ENCODE data around the gene RXFP1.

The RXFP1 gene

DNA sequence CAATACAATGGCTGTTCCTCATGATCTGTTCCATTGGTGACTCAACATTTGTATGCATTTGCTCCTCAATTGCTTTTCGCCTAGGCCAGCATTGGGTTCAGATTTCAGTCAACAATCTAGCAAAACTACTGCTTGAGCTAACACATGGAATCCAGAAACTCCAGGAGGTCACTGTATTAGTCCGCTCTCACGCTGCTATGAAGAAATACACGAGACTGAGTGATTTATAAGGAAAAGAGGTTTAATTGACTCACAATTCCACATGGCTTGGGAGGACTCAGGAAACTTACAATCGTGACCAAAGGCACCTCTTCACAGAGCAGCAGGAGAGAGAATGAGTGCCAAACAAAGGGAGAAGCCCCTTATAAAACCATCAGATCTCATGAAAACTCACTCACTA is 67.1 kb downstream of the RXFP1 start:
- no peaks in the 10 kb centered on the region for H3K9me3 ChIP-seq (ENCODE audit: control insufficient read depth, low read length)
- H3K36me3 ChIP-seq (ENCODE audit: control insufficient read depth, insufficient read depth, low read length): no peaks in the 10 kb centered on the region
- WGBS, 2 experiments (ENCODE audit: insufficient coverage in 2 of 2): 92 to 100% methylated on average over 1 to 5 of the region's 5 CpGs
- no peaks in the 10 kb centered on the region for H3K4me1 ChIP-seq (ENCODE audit: control insufficient read depth, insufficient read depth, low read length, poor library complexity, severe bottlenecking)
- H3K27ac ChIP-seq (ENCODE audit: low read depth, low read length, severe bottlenecking): no peak overlapping the region
- no peak overlapping the region for H3K4me3 ChIP-seq (ENCODE audit: extremely low read depth, insufficient read depth, low read length, poor library complexity, severe bottlenecking)

DNA sequence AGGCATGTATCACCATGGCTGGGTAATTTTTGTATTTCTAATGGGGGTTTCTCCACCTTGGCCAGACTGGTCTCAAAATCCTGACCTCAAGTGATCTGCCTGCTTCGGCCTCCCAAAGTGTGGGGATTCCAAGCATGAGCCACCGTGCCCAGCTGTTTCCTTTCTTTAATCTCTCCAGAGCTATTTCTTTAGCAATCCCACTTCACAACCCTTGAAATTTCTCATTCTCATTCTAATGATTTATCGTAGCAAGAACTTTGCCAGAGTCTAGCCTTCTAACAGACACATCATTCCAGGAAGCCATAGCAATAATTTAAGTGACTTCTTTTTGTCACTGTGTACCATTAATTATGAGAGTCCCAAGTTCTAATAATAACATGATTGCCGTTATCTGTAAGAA is 68.6 kb downstream of the RXFP1 start:
- Histone ChIP-seq H3K4me1 (ENCODE audit: control insufficient read depth, insufficient read depth, low read length, poor library complexity, severe bottlenecking) (peaks cover 3% of the 10 kb centered on the region), H3K27ac (ENCODE audit: low read depth, low read length, severe bottlenecking) (no peak overlapping the region), H3K36me3 (ENCODE audit: control insufficient read depth, insufficient read depth, low read length) (no peaks in the 10 kb centered on the region), H3K9me3 (ENCODE audit: control insufficient read depth, low read length) (no peaks in the 10 kb centered on the region), H3K4me3 (ENCODE audit: extremely low read depth, insufficient read depth, low read length, poor library complexity, severe bottlenecking) (no peak overlapping the region)
- WGBS, 2 experiments (ENCODE audit: insufficient coverage in 2 of 2): 92 to 94% methylated on average over 3 of the region's 4 CpGs

DNA sequence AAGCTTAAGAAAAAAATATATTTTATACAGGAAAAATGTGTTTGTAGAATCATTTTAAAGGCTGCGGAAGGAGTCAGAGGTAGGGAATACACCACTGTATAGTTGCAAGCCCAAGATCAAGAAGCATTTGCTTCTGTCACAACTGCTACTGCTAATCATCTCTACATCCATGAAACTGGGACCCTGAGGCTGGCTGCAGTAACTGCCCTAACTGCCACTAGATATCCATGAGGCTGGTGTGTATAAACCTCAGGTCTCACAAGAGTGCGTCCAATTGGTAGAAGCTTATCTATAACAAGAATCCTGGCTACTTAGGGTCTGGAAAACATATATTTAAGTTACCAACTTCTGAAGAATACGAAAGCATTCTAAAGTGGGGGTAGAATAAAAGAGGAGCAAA is 69.1 kb downstream of the RXFP1 start:
- no peak overlapping the region for H3K27ac ChIP-seq (ENCODE audit: low read depth, low read length, severe bottlenecking)
- H3K4me3 ChIP-seq (ENCODE audit: extremely low read depth, insufficient read depth, low read length, poor library complexity, severe bottlenecking): no peak overlapping the region
- WGBS, 2 experiments (ENCODE audit: insufficient coverage in 2 of 2): 80% methylated on average over 1 of the region's 3 CpGs; no CpG with 5 or more reads in 1 of the 2 experiments
- H3K4me1 ChIP-seq (ENCODE audit: control insufficient read depth, insufficient read depth, low read length, poor library complexity, severe bottlenecking): peaks cover 3% of the 10 kb centered on the region
- no peaks in the 10 kb centered on the region for H3K36me3 ChIP-seq (ENCODE audit: control insufficient read depth, insufficient read depth, low read length)
- no peaks in the 10 kb centered on the region for H3K9me3 ChIP-seq (ENCODE audit: control insufficient read depth, low read length)

DNA sequence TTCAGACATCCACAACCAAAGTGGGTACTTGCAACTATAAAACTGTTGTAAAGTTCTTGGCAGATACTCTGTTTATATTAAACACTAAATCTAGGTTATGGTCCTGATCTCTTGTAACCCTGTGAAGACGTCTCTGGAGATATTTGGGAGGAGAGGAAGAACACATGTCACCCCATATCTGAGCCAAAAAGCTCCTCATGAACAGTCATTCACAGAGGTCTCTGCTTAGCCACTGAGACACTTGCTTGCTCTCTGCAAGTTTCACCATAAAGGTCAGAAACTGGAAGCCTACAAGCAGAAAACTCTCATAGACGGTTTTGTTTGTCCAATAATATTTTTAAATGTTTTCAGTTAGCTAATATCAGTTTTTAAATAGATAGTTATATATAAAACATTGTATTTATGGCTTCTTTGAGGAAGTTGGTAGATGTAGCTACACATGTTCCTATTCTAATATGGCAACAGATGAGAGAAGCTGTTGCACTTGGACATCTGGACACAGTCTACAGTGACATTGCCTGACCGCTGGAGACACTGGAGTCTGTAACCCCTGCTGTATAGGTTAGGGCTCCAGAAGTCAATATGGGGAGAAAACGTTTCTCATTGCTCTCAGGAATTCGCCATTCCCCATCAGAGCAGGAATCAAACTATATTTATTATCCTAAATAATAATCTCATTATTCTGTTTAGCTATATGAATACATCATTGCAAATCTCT is 76.4 kb downstream of the RXFP1 start:
- no peak overlapping the region for H3K4me3 ChIP-seq (ENCODE audit: extremely low read depth, insufficient read depth, low read length, poor library complexity, severe bottlenecking)
- 81 to 100% methylated on average over 1 to 2 of the region's 5 CpGs for WGBS, 2 experiments (ENCODE audit: insufficient coverage in 2 of 2)
- H3K9me3 ChIP-seq (ENCODE audit: control insufficient read depth, low read length): no peaks in the 10 kb centered on the region

DNA sequence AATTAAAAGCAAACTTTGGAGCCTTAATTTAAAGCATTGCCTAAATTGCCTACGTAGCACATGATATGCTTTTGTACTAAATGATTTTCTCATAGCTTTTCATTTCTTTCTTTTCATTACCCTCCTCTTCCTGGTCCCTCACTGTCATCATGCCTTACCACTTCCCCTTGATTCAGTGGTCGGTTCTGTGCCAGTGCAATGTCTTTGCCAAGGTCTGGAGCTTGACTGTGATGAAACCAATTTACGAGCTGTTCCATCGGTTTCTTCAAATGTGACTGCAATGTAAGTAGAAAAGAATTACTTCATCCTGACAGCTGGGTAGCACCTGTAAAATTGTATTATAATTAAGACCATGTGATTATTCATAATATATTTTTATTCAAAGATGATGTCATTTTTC is 77.5 kb downstream of the RXFP1 start:
- WGBS, 2 experiments (ENCODE audit: insufficient coverage in 2 of 2): 100% methylated on average over 2 of the region's 4 CpGs; no CpG with 5 or more reads in 1 of the 2 experiments
- Histone ChIP-seq H3K36me3 (ENCODE audit: control insufficient read depth, insufficient read depth, low read length) (no peaks in the 10 kb centered on the region), H3K27ac (ENCODE audit: low read depth, low read length, severe bottlenecking) (no peak overlapping the region), H3K4me1 (ENCODE audit: control insufficient read depth, insufficient read depth, low read length, poor library complexity, severe bottlenecking) (peaks cover under 1% of the 10 kb centered on the region), H3K4me3 (ENCODE audit: extremely low read depth, insufficient read depth, low read length, poor library complexity, severe bottlenecking) (no peak overlapping the region), H3K9me3 (ENCODE audit: control insufficient read depth, low read length) (no peaks in the 10 kb centered on the region)

More for the DNA sequence above, 76.4 kb downstream of the RXFP1 start:
- Histone ChIP-seq H3K36me3 (ENCODE audit: control insufficient read depth, insufficient read depth, low read length) (no peaks in the 10 kb centered on the region), H3K27ac (ENCODE audit: low read depth, low read length, severe bottlenecking) (no peak overlapping the region), H3K4me1 (ENCODE audit: control insufficient read depth, insufficient read depth, low read length, poor library complexity, severe bottlenecking) (peaks cover 3% of the 10 kb centered on the region)

DNA sequence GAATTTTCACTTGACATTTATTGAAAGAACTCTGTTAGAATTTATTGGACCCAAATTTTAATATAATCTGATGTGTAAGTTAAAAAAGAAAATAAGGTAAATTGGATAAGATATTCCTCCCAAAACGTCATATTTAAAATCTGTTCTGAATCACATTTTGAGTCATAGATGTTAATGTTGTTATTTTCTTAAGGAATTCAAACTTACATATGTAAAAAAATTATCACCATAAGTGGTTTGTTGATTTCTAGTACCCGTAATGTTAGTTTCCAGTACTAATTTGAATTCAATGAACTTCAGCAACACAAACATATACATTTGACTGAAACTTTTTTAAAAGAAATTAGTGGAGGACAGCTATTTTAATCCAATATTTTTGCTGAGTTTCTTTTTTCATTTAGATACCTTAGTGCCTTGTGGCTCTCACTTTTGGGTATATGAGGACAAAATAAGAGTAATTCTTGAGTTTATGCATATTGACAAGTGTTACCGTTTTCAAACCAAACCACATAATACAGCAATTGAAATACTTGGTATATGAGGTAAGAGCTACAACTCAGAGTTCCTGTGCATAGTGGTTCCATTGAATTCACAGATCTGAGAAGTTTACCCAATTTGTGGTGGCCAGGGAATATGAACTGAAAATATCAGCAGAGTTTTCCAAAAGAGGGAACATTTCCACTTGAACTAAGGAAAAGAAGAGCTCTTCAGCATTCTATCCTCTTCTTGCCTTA is 78.2 kb downstream of the RXFP1 start:
- Histone ChIP-seq H3K4me1 (ENCODE audit: control insufficient read depth, insufficient read depth, low read length, poor library complexity, severe bottlenecking) (no peaks in the 10 kb centered on the region), H3K36me3 (ENCODE audit: control insufficient read depth, insufficient read depth, low read length) (no peaks in the 10 kb centered on the region), H3K4me3 (ENCODE audit: extremely low read depth, insufficient read depth, low read length, poor library complexity, severe bottlenecking) (no peak overlapping the region), H3K9me3 (ENCODE audit: control insufficient read depth, low read length) (no peaks in the 10 kb centered on the region), H3K27ac (ENCODE audit: low read depth, low read length, severe bottlenecking) (no peak overlapping the region)
- WGBS, 2 experiments (ENCODE audit: insufficient coverage in 2 of 2): no CpG with 5 or more reads among the region's 3 CpGs

DNA sequence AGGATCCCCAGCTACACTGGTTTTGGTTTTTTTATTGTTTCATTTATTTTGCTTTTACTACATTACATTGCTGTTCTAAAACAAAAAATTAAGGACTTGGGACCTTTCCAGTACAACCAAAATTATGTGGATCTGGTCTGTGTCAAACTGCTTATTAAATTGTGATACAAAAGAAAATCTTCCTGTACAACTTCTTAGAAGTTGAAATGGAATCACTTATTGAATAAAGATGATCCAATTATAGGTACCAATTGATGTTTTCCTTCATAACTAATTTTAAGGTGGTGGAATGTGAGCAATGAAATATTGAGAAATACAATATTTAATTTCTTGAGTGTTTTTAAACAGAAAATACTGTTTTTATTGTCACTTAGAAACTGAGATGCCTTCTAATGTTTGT is 82.7 kb downstream of the RXFP1 start:
- Histone ChIP-seq H3K27ac (ENCODE audit: low read depth, low read length, severe bottlenecking) (no peak overlapping the region), H3K36me3 (ENCODE audit: control insufficient read depth, insufficient read depth, low read length) (no peaks in the 10 kb centered on the region), H3K9me3 (ENCODE audit: control insufficient read depth, low read length) (no peaks in the 10 kb centered on the region), H3K4me3 (ENCODE audit: extremely low read depth, insufficient read depth, low read length, poor library complexity, severe bottlenecking) (no peak overlapping the region), H3K4me1 (ENCODE audit: control insufficient read depth, insufficient read depth, low read length, poor library complexity, severe bottlenecking) (no peaks in the 10 kb centered on the region)

DNA sequence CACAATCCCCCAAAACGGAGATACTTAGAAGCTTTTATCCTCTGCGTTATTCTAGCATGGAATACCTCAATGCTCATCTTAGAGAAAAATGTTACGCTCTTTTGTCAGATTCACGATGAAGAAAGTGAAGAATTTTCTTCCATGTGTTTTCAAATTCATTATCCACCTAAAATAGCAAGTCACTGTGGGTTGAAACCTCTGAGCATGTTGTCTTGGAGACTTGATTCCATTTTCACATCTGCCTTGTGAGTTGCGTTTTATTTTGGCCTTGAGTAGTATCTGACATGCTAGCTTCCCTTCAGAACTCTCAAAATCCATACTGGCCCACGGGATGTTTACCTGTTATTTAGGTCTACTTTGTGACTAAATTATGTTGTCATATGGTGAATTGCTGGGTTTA is 83.7 kb downstream of the RXFP1 start:
- Histone ChIP-seq H3K9me3 (ENCODE audit: control insufficient read depth, low read length) (no peaks in the 10 kb centered on the region), H3K36me3 (ENCODE audit: control insufficient read depth, insufficient read depth, low read length) (no peaks in the 10 kb centered on the region), H3K27ac (ENCODE audit: low read depth, low read length, severe bottlenecking) (no peak overlapping the region), H3K4me3 (ENCODE audit: extremely low read depth, insufficient read depth, low read length, poor library complexity, severe bottlenecking) (no peak overlapping the region), H3K4me1 (ENCODE audit: control insufficient read depth, insufficient read depth, low read length, poor library complexity, severe bottlenecking) (no peaks in the 10 kb centered on the region)
- 67 to 97% methylated on average over 1 to 3 of the region's 6 CpGs for WGBS, 2 experiments (ENCODE audit: insufficient coverage in 2 of 2)

DNA sequence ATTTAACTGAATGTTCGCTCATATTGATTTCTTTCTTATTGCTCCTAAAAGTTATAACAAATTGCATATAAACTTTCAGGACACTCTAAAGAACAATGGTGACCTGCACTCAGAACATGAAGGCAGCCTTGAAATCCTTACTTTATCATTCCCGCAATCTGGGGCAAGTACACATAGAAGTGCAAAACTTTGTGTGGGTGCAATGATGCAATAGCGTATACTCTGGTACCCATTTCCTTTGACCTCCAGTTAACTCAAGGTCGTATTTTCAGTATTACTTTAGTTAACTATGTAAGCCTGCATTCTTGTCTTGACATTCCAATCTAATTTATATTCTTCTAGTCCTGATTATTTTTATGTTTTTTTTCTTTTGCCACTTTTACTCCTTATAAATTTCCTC is 85.3 kb downstream of the RXFP1 start:
- H3K27ac ChIP-seq (ENCODE audit: low read depth, low read length, severe bottlenecking): no peak overlapping the region
- H3K4me1 ChIP-seq (ENCODE audit: control insufficient read depth, insufficient read depth, low read length, poor library complexity, severe bottlenecking): no peaks in the 10 kb centered on the region
- WGBS, 2 experiments (ENCODE audit: insufficient coverage in 2 of 2): 80% methylated on average over 1 of the region's 4 CpGs; no CpG with 5 or more reads in 1 of the 2 experiments
- H3K36me3 ChIP-seq (ENCODE audit: control insufficient read depth, insufficient read depth, low read length): no peaks in the 10 kb centered on the region
- H3K9me3 ChIP-seq (ENCODE audit: control insufficient read depth, low read length): no peaks in the 10 kb centered on the region
- no peak overlapping the region for H3K4me3 ChIP-seq (ENCODE audit: extremely low read depth, insufficient read depth, low read length, poor library complexity, severe bottlenecking)

DNA sequence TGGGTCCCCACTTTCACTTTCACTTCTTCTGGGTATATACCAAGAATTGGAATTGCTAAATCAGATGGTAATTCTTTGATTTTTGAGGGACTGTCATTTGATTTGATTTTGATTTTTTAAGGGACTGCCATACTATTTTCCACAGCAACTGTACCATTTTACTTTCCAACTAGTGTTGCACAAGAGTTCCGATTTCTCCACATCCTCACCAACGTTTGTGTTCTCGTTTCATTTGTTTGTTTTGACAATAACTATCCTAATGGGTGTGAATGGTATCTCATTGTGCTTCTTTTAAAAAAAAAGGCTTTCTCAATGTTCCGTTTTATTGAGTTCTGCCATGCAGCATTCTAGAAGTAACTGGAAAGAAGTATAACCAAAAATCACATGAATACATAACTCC is 87.4 kb downstream of the RXFP1 start:
- H3K36me3 ChIP-seq (ENCODE audit: control insufficient read depth, insufficient read depth, low read length): no peaks in the 10 kb centered on the region
- 100% methylated on average over 1 of the region's 4 CpGs; no CpG with 5 or more reads in 1 of the 2 experiments for WGBS, 2 experiments (ENCODE audit: insufficient coverage in 2 of 2)
- no peaks in the 10 kb centered on the region for H3K9me3 ChIP-seq (ENCODE audit: control insufficient read depth, low read length)
- no peak overlapping the region for H3K4me3 ChIP-seq (ENCODE audit: extremely low read depth, insufficient read depth, low read length, poor library complexity, severe bottlenecking)
- no peaks in the 10 kb centered on the region for H3K4me1 ChIP-seq (ENCODE audit: control insufficient read depth, insufficient read depth, low read length, poor library complexity, severe bottlenecking)
- H3K27ac ChIP-seq (ENCODE audit: low read depth, low read length, severe bottlenecking): no peak overlapping the region

DNA sequence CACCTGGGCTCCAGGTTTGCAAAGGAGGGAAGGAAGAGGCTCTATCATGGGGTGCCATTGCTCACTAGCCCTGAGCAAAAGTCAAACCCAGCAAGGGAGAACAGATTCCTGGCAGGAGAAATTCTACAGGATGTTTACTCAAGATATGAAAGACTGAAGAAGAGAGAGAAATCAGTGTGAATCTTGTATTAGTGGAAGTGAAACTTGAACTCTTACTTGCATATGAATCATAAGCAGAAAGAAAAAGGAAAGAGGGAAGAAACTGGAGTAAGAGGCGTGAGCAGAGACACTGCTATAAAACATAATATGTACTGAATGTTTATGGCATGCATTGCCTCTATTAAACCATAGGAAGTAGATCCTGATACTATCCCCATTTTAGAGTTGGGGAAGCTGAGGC is 89.1 kb downstream of the RXFP1 start:
- H3K27ac ChIP-seq (ENCODE audit: low read depth, low read length, severe bottlenecking): no peak overlapping the region
- no peaks in the 10 kb centered on the region for H3K4me1 ChIP-seq (ENCODE audit: control insufficient read depth, insufficient read depth, low read length, poor library complexity, severe bottlenecking)
- H3K9me3 ChIP-seq (ENCODE audit: control insufficient read depth, low read length): no peaks in the 10 kb centered on the region
- no peaks in the 10 kb centered on the region for H3K36me3 ChIP-seq (ENCODE audit: control insufficient read depth, insufficient read depth, low read length)
- WGBS, 2 experiments (ENCODE audit: insufficient coverage in 2 of 2): no CpG with 5 or more reads among the region's 1 CpG
- no peak overlapping the region for H3K4me3 ChIP-seq (ENCODE audit: extremely low read depth, insufficient read depth, low read length, poor library complexity, severe bottlenecking)
